ENCODE measurements around the gene ZMYND8. TPM values are rescaled to one million over a fixed set of nuclear protein-coding genes. Genes with fewer than 3 reads are reported as not detected.

The ZMYND8 gene
- polyA plus RNA-seq, 3 donors = 1.4 to 13.8 (median 5.8) TPM

DNA sequence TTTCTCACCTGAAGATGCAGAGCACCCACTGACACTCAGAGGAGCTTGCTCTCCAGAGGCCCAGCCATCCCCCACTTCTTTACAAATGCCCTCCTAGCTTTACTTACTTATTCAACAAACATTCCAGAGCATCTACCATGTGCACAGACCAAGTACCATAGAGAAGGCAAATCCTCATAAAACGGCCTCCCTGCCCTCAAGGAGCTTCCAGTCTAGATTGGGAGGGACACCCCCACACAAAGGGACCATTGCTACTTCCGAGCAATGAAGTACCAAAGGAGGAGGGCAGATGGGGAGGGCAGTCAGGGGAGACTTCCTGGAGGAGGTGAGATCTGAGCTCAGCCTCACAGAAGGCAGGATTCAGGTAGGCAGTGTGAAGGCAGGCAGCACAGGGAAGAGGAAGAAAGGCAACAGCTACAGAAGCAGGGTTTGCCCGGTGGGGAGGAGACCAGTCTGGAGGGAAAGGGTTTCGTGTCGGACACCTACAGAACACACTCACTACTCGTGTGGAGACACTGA is 108.0 kb downstream of the ZMYND8 start:
- DNase-seq = no peak
- Histone ChIP-seq H3K79me2 (ENCODE audit: insufficient read depth, low read length) (peaks cover 4% of the 10 kb centered on the region), H3K4me2 (replicated peaks; ENCODE audit: extremely low read depth, low read length, poor library complexity, severe bottlenecking) (no peak overlapping the region), H3K4me1 (ENCODE audit: control insufficient read depth in 1 of 2, insufficient read depth in 2 of 2, low read length in 2 of 2) (no peaks in the 10 kb centered on the region), H3K27me3 (ENCODE audit: control insufficient read depth in 2 of 2, insufficient read depth in 2 of 2, low read length in 2 of 2) (no peaks in the 10 kb centered on the region), H4K20me1 (ENCODE audit: insufficient read depth, low read length) (peaks cover 7% of the 10 kb centered on the region), H3K27ac (ENCODE audit: low read depth in 1 of 2, low read length in 2 of 2) (no peak overlapping the region), H2AFZ (ENCODE audit: insufficient read depth, low read depth, low read length, poor library complexity, severe bottlenecking) (no peak overlapping the region), H3K9ac (ENCODE audit: insufficient read depth, low read length, poor library complexity, severe bottlenecking) (no peak overlapping the region), H3K36me3 (replicated peaks in 1 of 2; ENCODE audit: control insufficient read depth in 1 of 2, insufficient read depth in 2 of 2, low read length in 2 of 2) (peaks cover 90 to 99% of the 10 kb centered on the region in 2 donors), H3K4me3 (replicated peaks in 1 of 3; ENCODE audit: low read depth in 2 of 3, low read length in 3 of 3) (no peak overlapping the region), H3K9me3 (replicated peaks in 1 of 2; ENCODE audit: control insufficient read depth in 1 of 2, insufficient read depth in 1 of 2, low read length in 2 of 2) (no peaks in the 10 kb centered on the region)
- Mint-ChIP-seq H3K27ac (peak overlapping the region in 1 of 7 donors; percentile 75), H3K4me3 (no peak overlapping the region), H3K27me3 (ENCODE audit: low read depth in 3 of 3) (peaks cover 0 to 2% (median 0%) of the 10 kb centered on the region in 3 donors), H3K36me3 (peaks cover 67 to 94% of the 10 kb centered on the region in 2 donors), H3K4me1 (no peaks in the 10 kb centered on the region), H3K9me3 (no peaks in the 10 kb centered on the region)
- TF ChIP-seq CTCF (IDR thresholded peaks at IDR 0.05) = no peak
- intact Hi-C loops (cut with micrococcal nuclease) = no loop called here
- WGBS (ENCODE audit: insufficient coverage) = 100% methylated on average over 4 of the region's 6 CpGs

DNA sequence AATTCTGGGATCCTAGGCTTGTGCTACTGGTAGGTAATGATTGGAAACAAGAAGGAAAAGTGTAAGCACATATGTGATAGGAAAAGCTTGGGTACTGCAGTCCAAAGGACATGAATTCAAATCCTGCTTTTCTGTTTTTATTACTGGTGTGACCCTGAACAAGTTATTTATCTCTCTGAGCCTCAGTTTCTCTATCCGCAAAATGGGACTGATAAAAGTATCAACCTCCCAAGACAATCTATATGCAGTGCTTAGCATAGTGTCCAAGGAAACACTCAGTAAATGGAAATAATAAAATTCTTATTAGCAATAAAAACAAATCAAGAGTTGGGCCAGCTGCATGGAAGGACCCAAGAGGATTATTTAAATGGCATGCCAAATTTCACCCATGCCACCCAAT is 108.5 kb downstream of the ZMYND8 start:
- peaks cover 7% of the 10 kb centered on the region for H4K20me1 ChIP-seq (ENCODE audit: insufficient read depth, low read length)
- WGBS (ENCODE audit: insufficient coverage) = no CpG with 5 or more reads among the region's 1 CpG
- no peak overlapping the region for H3K4me3 Mint-ChIP-seq

More for the DNA sequence above, 108.5 kb downstream of the ZMYND8 start:
- peak overlapping the region in 1 of 7 donors; percentile 65 for H3K27ac Mint-ChIP-seq
- no peaks in the 10 kb centered on the region for H3K9me3 ChIP-seq (replicated peaks in 1 of 2; ENCODE audit: control insufficient read depth in 1 of 2, insufficient read depth in 1 of 2, low read length in 2 of 2)
- no peak overlapping the region for H3K4me2 ChIP-seq (replicated peaks; ENCODE audit: extremely low read depth, low read length, poor library complexity, severe bottlenecking)
- no peak overlapping the region for H3K9ac ChIP-seq (ENCODE audit: insufficient read depth, low read length, poor library complexity, severe bottlenecking)
- no peak overlapping the region for H2AFZ ChIP-seq (ENCODE audit: insufficient read depth, low read depth, low read length, poor library complexity, severe bottlenecking)
- no peaks in the 10 kb centered on the region for H3K4me1 Mint-ChIP-seq
- H3K27me3 Mint-ChIP-seq (ENCODE audit: low read depth in 3 of 3) = peaks cover 0 to 2% (median 0%) of the 10 kb centered on the region in 3 donors
- H3K79me2 ChIP-seq (ENCODE audit: insufficient read depth, low read length) = peaks cover 4% of the 10 kb centered on the region
- H3K27ac ChIP-seq (ENCODE audit: low read depth in 1 of 2, low read length in 2 of 2) = no peak overlapping the region
- peaks cover 67 to 94% of the 10 kb centered on the region in 2 donors for H3K36me3 Mint-ChIP-seq
- peaks cover 89 to 99% of the 10 kb centered on the region in 2 donors for H3K36me3 ChIP-seq (replicated peaks in 1 of 2; ENCODE audit: control insufficient read depth in 1 of 2, insufficient read depth in 2 of 2, low read length in 2 of 2)
- intact Hi-C loops (cut with micrococcal nuclease) = no loop called here
- H3K9me3 Mint-ChIP-seq = no peaks in the 10 kb centered on the region
- no peak for DNase-seq
- H3K4me1 ChIP-seq (ENCODE audit: control insufficient read depth in 1 of 2, insufficient read depth in 2 of 2, low read length in 2 of 2) = no peaks in the 10 kb centered on the region
- H3K4me3 ChIP-seq (replicated peaks in 1 of 3; ENCODE audit: low read depth in 2 of 3, low read length in 3 of 3) = no peak overlapping the region
- H3K27me3 ChIP-seq (ENCODE audit: control insufficient read depth in 2 of 2, insufficient read depth in 2 of 2, low read length in 2 of 2) = no peaks in the 10 kb centered on the region
- no peak for TF ChIP-seq CTCF (IDR thresholded peaks at IDR 0.05)

Measured in CD14-positive monocyte (primary cell).